ENCODE data around the gene RAD1.

GRCh38 chr5:34876275-34876674 is 39.0 kb downstream of the RAD1 start:
- TF ChIP-seq MXD4 (CRISPR knock-in tag; IDR thresholded peaks at IDR 0.05; ENCODE audit: borderline replicate concordance) (no peak), USF2 (CRISPR knock-in tag; IDR thresholded peaks at IDR 0.05) (no peak), NR3C1 (CRISPR knock-in tag; conservative IDR thresholded peaks at IDR 0.05; ENCODE audit: low read depth) (no peak), ELF4 (CRISPR knock-in tag; IDR thresholded peaks at IDR 0.05; ENCODE audit: low read depth) (no peak), ZNF423 (CRISPR knock-in tag; IDR thresholded peaks at IDR 0.05) (no peak), FOXP4 (CRISPR knock-in tag; IDR thresholded peaks at IDR 0.05) (no peak), MAX (CRISPR knock-in tag; IDR thresholded peaks at IDR 0.05) (no peak), ZNF532 (CRISPR knock-in tag; IDR thresholded peaks at IDR 0.05; ENCODE audit: borderline replicate concordance) (no peak)
